NCI-H2196 treated with DMSO at 0.1 percent for 48 hours (cell line): ENCODE measurements around the gene TBL3.
"Not testable (repeated sequence)": the region's sequence is repeated elsewhere in the genome, so short reads cannot be mapped to it uniquely, and the experiment has no call there.

ENCODE experiments used
- DNase-seq: peaks from one replicate; lab custom pipeline; 2025; ENCODE audit not compliant: unreplicated experiment; lab: John Stamatoyannopoulos, UW

Gene TBL3

DNA sequence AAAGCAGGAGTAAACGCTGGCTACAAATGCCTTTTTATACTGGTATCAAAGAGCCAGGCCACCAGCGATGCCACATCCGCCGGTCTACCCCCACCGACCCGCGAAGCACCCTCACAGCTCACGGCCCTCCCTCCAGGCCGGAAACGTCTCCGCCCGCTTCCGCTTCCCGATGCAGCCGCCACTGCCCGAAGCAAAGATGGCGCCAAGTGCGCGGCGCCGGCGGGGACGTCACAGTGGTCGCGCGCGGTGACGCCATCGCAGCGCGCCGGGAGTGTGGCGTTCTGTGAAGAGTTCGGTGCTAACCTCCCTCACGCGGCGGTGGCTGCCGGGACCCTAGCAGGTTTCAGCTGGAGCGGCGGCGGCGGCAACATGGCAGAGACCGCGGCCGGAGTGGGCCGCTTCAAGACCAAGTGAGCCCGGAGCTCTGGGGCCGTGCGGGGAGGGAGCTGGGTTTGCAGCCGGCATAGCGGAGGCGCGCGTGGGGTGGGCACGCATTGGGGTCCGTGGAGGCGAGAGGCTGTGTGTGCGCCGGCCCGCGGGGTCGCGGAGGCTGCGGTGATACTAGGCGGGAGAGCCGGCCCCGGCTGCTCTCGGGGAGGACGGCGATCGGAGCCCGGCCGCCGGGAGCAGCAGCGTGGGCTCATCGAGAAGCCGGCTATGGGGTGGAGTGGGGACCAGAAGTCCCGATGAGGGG lies at the start of gene TBL3:
TBL3 (plus strand) TSS at position 258 of the 694 bp plus-strand sequence; CDS start at position 370, 112 bp downstream.
- peak; percentile 80 for DNase-seq

GRCh38 chr16:1922357-1922756 lies 49.5 kb upstream of the TBL3 start:
- DNase-seq: no peak

DNA sequence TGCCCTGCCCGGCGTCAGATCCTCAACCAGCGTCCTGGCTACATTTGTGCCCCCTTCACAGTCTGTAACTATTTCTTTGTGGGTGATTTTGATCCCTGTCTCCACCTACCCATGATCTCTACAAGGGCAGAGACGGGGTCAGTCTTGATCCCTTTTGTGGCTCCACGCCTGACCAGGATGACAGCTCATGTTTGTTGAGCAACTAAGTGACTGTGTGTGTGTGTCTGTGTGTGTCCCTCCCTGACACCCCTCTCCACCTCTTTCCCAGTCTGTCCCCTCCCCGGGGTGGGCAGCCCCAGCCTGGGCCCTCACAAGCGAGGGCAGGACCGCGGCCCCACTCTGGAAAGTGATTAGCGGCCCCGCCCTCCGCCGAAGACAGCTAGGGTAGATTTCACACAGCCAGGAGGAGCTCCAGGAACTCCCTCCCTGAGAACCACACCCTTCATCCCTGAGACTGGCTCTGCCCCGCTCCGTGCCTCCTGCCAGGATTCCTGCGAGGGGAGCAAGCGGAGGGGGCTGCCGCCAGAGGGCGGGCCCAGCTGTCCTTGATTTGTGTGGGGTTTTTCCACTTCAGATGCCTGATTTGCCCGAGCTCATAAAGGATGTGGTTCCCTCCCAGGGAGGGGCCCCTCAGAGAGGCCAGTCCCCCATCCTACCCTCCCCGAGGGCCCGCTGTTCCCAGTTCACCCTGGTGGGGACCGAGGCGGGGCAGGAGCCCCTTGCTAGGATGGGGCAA lies 48.4 kb upstream of the TBL3 start:
- no peak for DNase-seq

GRCh38 chr16:1924095-1924494 lies 47.8 kb upstream of the TBL3 start:
- DNase-seq: no peak

DNA sequence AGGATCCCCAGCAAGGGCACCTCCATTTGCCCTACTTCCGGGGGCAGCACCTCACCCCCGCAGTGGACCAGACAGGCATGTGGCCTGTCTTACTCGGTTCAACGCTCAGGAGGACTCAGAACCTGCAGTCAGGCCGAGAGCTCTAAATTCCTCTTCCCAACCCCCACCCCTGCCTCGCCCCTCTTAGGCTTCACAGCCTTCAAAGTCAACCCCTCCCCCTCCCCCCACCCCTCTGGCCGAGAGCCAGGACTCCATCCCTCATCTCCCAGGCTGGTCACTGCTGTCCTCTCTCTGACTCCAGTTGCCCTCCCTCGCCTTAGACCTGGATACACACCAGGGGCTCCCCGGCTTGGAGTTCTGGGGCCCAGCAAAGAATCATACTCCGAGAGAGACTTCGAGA lies 45.6 kb upstream of the TBL3 start:
- DNase-seq: no peak

GRCh38 chr16:1929105-1929504 lies 42.7 kb upstream of the TBL3 start:
- DNase-seq: peak; percentile 26

GRCh38 chr16:1929578-1930337 lies 42.1 kb upstream of the TBL3 start:
- DNase-seq: peak; percentile 80

DNA sequence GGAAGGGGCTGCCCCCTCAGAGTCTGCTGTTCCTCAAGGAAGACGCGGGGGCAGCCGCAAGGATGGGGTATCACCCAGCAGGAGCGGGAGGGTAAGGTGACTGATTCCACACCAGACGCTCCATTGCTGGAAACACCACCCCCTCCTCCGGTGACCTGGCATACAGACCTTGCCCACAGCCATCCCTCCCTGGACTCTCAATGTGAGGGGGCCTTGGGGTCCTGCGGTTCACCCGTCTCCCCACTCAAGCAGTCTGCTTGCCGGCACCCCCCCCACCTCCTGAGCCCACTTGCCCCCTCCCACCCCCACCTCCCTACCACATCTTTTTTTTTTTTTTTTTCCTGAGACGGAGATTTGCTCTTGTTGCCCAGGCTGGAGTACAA lies 41.5 kb upstream of the TBL3 start:
- DNase-seq: no peak

GRCh38 chr16:1932050-1933028 lies 39.5 kb upstream of the TBL3 start:
- DNase-seq: peak; percentile 26

- no peak for DNase-seq
These were observed 38.7 kb upstream of the TBL3 start for GRCh38 chr16:1933097-1933661.

DNA sequence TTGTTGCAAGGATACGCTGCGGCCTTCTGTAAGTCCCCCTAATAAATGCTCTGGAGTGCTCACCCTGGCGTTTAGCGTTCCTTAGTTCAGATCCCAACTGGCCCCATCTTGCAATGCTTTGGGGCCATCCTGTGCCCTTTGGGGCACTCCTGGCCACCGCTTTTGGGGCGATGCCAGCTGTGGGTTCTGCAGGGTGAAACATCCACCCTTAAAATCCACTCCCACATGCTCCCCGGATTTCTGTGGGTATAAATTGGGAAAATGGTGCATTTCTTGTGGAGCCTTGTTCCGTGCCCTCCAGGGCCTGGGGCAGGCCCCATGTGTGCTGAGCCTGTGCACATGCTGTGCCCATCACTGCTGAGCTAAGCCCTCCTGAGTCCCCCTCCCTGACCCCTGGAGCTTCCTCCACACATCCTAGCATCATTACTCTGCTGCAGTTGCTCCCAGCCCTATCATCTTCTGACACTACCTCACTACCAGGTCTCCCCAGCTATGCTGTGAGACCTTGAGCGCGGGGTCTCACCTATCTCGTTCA lies 34.8 kb upstream of the TBL3 start:
- DNase-seq: no peak

- DNase-seq: no peak
These were observed 33.5 kb upstream of the TBL3 start for GRCh38 chr16:1938316-1938715.

DNA sequence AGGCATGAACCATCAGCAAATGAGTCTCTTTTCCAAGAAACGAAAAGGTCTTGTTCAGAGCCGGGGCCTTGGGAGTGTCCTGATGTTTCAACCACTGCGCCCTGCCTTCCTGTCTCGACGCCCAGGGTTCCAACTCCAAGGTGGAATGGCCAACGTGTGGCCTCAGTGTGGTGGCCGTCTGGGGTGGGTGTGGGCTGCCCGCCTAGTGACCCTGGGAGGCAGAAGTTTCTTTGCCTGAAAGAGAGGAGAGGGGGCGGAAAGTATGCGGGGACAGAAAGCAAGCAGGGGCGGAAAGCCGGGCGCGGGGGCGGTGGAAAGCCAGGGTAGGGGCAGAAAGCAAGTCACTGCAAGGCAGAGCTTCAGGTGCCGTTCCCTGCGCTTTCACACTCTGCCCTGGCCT lies 32.9 kb upstream of the TBL3 start:
- no peak for DNase-seq

GRCh38 chr16:1939833-1940232 lies 32.0 kb upstream of the TBL3 start:
- DNase-seq: not testable (repeated sequence)

GRCh38 chr16:1940273-1941161 lies 31.3 kb upstream of the TBL3 start:
- DNase-seq: no peak

DNA sequence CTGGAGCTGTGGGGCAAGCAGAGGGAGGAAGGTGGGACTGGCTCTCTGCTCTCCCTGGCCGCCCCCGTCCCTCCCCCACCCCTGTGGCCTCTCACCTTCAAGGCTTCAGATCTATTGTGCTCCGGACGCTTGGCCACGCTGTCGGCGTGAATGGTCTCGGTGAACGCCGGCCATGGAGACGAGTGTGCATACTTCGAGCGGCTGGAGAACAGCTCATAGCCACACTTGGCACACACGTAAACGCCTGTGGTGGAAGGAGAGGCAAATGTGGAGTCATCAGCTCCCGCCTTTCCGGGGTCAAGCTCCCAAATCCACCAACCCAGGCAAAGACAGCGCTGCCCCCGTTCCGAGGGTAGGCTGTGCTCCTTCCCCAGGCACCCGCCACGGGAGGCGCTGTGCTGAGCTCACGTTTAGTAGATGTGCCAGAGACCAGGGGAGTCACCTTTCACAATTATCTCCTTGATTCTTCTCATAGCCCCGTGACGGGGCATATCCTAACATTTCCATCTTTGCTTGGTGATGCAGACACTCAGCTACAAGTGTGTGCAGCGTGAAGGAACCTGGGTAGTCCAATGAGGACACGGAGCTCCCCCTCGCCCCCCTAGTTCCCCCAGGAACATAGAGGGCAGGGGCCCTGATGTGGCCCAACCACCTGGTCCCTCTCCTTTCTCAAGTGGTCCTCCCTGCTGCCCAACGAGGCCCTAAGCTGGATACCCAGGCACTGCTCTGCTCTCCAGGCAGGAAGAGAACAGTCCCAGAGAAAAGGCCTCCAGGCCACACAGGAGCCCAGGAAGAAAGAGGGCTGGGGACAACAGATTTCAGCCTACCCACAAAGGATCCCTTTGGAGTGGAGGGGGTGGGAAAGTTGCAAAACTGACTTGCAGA lies 30.4 kb upstream of the TBL3 start:
- no peak for DNase-seq

- no peak for DNase-seq
These were observed 29.6 kb upstream of the TBL3 start for GRCh38 chr16:1942047-1942809.
